Ishikawa (cell line): ENCODE data around the gene COPA.

Experiments used
- CEBPB ChIP-seq: IDR thresholded peaks from 2 replicates; pipeline ENCODE4 v1.6.1; 2012
- EP300 ChIP-seq: IDR thresholded peaks from 2 replicates; pipeline ENCODE4 v1.6.1; 2012; ENCODE audit warnings: borderline replicate concordance
- NFIC ChIP-seq: IDR thresholded peaks from 2 replicates; pipeline ENCODE4 v1.6.1; 2012
- TAF1 ChIP-seq: IDR thresholded peaks from 2 replicates; pipeline ENCODE4 v1.6.1; 2012; ENCODE audit warnings: low read depth, mild to moderate bottlenecking
- TCF12 ChIP-seq: IDR thresholded peaks from 2 replicates; pipeline ENCODE4 v1.6.1; 2012; ENCODE audit warnings: low read depth
- YY1 ChIP-seq: IDR thresholded peaks from 2 replicates; pipeline ENCODE4 v1.6.1; 2012; ENCODE audit warnings: low read depth
- ZBTB7A ChIP-seq: IDR thresholded peaks from 2 replicates; pipeline ENCODE4 v1.6.1; 2012; ENCODE audit warnings: low read depth
- TF ChIP-seq, protein P1 (sequence below): IDR thresholded peaks from 2 replicates; pipeline ENCODE4 v1.6.1; 2012; ENCODE audit warnings: low read depth, mild to moderate bottlenecking
- TF ChIP-seq, protein P2 (sequence below): IDR thresholded peaks from 2 replicates; pipeline ENCODE4 v1.6.1; 2012

GRCh38 chr1:160360227-160360695 is 17.2 kb upstream of the COPA start:
- TF ChIP-seq TCF12 (no peak), YY1 (no peak), TAF1 (no peak), ZBTB7A (no peak), EP300 (no peak), NFIC (no peak), CEBPB (no peak)
- TF ChIP-seq, protein P1, sequence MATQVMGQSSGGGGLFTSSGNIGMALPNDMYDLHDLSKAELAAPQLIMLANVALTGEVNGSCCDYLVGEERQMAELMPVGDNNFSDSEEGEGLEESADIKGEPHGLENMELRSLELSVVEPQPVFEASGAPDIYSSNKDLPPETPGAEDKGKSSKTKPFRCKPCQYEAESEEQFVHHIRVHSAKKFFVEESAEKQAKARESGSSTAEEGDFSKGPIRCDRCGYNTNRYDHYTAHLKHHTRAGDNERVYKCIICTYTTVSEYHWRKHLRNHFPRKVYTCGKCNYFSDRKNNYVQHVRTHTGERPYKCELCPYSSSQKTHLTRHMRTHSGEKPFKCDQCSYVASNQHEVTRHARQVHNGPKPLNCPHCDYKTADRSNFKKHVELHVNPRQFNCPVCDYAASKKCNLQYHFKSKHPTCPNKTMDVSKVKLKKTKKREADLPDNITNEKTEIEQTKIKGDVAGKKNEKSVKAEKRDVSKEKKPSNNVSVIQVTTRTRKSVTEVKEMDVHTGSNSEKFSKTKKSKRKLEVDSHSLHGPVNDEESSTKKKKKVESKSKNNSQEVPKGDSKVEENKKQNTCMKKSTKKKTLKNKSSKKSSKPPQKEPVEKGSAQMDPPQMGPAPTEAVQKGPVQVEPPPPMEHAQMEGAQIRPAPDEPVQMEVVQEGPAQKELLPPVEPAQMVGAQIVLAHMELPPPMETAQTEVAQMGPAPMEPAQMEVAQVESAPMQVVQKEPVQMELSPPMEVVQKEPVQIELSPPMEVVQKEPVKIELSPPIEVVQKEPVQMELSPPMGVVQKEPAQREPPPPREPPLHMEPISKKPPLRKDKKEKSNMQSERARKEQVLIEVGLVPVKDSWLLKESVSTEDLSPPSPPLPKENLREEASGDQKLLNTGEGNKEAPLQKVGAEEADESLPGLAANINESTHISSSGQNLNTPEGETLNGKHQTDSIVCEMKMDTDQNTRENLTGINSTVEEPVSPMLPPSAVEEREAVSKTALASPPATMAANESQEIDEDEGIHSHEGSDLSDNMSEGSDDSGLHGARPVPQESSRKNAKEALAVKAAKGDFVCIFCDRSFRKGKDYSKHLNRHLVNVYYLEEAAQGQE, result no peak
- TF ChIP-seq, protein P2, sequence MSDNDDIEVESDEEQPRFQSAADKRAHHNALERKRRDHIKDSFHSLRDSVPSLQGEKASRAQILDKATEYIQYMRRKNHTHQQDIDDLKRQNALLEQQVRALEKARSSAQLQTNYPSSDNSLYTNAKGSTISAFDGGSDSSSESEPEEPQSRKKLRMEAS, result no peak
